Fibroblast of skin of left biceps (primary cell): ENCODE measurements around the gene MALAT1.
"Not testable (repeated sequence)": the region's sequence is repeated elsewhere in the genome, so short reads cannot be mapped to it uniquely, and the experiment has no call there.

Experiments
- DNase-seq, 2 experiments: peaks; one replicate each; pipeline ENCODE4 v3.0.0-alpha.2; 2013; ENCODE audit warnings: low read depth in 2 of 2

MALAT1 gene

DNA sequence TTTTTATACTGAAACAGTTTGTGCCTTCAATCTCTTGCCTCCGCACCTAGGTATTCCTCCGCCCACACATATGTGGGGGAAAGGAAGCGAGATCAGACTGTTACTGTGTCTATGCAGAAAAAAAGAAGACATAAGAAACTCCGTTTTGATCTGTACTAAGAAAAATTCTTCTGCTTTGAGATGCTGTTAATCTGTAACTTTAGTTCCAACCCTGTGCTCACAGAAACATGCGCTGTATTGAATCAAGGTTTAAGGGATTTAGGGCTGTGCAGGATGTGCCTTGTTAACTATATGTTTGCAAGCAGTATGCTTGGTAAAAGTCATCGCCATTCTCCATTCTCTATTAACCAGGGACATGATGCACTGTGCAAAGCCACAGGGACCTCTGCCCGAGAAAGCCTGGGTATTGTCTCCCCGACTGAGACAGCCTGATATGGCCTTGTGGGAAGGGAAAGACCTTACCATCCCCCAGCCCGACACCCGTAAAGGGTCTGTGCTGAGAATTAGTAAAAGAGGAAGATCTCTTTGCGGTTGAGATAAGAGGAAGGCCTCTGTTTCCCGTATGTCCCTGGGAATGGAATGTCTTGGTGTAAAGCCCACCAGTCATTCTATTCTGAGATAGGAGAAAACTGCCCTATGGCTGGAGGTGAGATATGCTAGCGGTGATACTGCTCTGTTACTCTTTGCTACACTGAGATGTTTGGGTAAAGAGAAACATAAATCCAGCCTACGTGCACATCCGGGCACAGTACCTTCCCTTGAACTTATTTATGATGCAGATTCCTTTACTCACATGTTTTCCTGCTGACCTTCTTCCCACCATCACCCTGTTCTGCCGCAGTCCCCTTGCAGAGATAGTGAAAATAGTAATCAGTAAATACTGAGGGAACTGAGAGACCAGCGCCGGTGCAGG lies 24.1 kb downstream of the MALAT1 start:
- DNase-seq = not testable (repeated sequence)

DNA sequence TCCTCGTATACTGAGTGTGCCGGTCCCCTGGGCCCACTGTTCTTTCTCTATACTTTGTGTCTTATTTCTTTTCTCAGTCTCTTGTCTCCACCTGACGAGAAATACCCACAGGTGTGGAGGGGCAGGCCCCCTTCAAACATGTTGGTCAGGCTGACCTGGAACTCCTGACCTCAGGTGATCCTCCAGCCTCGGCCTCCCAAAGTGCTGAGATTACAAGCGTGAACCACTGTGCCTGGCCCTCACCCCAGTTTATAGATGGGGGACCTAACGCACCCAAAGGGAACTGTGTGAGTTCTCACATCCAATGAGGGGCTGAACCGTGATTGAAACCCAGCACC lies 24.8 kb downstream of the MALAT1 start:
- not testable (repeated sequence) for DNase-seq

DNA sequence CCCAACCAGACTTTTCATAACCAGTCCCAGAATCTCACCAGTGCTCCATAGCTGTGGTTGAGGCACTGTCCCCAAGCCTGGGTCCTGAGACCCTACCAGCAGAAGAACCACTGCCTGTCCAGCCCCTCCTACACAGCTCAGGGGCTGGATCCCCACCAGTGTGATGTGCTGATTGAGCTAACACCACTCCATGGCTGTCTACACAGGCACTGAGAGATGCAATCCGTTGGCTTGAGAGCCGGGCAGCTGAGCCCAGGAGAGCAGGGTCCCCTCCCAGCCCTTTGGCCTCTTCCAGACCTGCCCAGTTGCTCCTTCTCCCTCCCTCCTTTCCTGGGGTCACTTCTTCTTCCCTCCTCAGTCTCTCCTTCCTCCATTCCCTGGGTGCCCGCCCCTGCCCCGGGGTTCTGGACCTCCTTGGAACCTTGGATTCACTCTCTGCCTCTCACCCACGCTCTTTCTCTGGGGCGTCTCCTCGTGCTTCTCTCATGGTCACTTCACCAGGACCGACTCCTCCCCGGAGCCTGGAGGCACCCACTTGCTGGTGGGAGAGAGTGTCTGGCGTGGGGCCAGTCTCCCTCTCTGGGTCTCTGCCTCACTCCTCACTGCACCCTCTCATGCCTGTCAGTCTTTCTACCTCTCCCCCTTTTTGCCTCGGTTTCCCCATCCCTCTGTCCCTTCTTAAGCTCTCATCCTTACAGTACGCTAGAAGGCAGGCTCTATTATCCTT lies 25.3 kb downstream of the MALAT1 start:
- DNase-seq = no peak

DNA sequence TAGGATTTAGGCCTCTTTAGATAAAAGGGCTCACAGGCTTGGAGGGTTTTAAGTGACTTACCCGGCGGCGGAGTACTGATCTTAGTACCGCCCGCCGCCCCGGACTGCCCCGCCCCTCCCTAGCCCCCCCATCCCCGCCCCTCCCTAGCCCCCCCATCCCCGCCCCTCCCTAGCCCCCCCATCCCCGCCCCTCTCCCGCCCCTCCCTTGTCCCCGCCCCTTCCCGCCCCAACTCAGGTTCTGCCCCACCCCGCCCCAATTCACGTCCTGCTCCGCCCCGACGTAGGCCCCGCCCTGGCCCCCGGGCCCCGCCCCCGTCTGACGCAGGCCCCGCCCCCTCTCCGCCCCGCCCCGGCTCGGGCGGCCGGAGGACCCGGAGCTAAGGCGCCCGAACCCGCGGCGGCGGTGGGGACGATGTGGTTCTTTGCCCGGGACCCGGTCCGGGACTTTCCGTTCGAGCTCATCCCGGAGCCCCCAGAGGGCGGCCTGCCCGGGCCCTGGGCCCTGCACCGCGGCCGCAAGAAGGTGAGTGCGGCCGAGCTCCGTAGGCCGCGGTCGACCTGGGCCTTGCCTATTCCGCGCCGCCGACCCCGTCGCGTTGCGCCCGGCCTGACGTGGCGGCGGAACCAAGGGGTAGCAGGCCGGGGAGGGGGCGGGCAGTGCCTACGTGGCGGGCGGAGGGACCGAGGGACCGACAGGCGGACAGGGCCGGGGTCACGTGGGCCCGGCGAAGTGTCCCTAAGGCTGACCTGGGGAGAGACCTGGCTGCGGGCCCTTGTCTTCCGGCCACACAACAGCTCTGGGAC lies 26.1 kb downstream of the MALAT1 start, which contains the start of gene SCYL1:
SCYL1 (plus strand) TSS at position 343 of the 805 bp plus-strand sequence; CDS start at position 414, 71 bp downstream.
- peak; percentile 51 to 53 for DNase-seq

DNA sequence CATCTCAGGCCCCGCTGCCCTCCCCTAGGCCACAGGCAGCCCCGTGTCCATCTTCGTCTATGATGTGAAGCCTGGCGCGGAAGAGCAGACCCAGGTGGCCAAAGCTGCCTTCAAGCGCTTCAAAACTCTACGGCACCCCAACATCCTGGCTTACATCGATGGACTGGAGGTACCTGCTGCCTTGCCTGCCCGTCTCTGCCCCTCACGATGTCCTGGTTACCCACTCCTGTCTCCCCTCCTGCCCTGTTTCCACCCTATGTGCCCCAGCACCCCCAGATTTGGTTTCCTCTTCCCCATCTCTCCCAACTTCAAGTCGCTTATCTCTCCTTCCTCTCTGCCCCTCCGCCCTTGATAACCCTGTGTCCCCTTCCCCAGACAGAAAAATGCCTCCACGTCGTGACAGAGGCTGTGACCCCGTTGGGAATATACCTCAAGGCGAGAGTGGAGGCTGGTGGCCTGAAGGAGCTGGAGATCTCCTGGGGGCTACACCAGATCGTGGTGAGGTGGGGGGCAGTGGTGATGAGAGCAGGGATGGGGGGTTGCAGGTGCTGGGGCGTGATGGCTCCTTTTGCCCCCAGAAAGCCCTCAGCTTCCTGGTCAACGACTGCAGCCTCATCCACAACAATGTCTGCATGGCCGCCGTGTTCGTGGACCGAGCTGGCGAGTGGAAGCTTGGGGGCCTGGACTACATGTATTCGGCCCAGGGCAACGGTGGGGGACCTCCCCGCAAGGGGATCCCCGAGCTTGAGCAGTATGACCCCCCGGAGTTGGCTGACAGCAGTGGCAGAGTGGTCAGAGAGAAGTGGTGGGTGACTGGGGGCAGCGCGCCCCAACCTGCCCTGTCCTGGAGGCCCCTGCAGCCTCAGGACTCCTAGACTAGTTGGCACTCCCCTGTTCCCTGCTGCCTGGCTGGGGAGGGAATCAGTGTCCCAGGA lies 27.0 kb downstream of the MALAT1 start:
- DNase-seq = no peak

DNA sequence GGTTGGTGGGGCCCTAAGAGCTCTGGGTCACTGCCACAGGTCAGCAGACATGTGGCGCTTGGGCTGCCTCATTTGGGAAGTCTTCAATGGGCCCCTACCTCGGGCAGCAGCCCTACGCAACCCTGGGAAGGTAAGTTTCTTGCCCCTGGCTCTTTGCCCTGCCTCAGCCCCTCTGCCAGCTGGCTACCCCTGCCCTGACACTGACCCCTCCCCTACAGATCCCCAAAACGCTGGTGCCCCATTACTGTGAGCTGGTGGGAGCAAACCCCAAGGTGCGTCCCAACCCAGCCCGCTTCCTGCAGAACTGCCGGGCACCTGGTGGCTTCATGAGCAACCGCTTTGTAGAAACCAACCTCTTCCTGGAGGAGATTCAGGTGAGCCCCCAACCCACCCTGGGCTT lies 27.9 kb downstream of the MALAT1 start:
- DNase-seq = no peak

DNA sequence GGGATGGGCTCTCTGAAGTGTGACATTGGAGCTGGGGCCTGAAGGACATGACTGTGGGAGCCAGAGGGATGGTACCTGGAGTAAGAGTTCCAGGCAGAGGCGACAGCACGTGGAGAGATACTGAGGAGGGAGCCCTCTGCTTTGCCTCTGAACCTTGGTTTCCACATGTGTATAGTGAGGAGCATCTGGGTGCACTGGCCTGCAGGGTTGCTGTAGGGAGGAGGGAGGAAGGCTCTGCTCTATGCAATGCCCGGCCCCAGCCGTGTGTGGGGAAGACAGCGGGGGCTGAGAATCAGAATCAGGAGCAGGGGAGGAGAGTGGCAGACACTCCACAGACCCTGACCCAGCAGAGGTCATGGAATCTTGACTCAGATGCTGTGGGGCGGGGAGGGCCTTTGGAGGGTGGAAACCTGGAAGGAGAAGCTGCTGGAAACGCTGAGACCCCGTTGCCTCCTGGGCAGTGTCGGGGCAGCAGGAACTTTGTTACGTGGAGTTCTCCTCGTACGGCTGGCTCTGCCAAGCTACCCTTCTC lies 30.0 kb downstream of the MALAT1 start:
- DNase-seq = no peak

DNA sequence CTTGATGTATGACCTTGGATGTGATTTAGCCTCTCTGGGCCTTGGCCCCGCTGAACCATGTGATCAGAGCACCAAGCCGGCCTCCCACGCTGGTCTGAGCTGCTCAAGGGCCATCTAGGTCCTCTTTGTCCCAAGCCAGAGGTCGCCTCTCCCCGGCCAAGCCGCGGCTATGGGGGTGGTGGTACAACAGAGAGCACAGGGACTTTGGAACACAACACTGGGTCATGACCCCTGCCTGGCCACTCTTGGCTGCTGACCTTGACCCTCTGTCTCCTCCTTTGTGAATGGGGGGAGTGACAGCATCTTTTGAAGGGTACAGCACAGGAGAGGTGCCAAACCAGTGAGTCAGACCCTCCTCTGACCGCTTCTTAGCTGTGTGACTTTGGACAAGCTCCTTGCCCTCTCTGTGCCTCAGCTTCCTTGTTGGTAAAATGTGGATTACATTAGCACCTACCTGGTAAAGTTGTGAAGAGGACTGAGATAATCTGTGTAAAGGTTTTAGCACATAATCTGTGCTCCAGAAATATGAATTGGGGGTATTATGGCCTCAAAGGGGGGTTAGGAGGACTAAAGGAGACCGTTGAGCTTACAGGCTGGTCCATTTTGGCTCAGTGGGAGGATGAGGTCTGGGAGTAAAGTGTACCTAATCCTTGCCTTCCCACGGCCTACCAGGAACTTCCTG lies 30.8 kb downstream of the MALAT1 start:
- no peak for DNase-seq

DNA sequence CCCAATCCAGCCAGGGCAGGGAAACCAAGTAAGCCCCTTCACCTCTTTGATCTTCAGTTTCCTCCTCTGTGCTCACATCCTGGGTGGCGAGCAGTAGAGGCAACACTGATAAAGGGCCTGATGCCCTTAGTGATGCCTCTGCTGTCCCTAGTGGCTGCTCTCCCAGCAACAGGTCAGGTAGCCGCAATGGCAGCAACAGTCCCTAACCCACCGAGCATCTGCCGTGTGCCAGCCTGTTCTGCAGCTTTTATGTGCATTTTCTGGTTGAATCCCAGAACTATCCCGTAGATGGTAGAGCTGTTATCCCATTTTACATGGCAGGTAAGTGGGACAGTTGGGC lies 31.3 kb downstream of the MALAT1 start:
- DNase-seq = no peak

DNA sequence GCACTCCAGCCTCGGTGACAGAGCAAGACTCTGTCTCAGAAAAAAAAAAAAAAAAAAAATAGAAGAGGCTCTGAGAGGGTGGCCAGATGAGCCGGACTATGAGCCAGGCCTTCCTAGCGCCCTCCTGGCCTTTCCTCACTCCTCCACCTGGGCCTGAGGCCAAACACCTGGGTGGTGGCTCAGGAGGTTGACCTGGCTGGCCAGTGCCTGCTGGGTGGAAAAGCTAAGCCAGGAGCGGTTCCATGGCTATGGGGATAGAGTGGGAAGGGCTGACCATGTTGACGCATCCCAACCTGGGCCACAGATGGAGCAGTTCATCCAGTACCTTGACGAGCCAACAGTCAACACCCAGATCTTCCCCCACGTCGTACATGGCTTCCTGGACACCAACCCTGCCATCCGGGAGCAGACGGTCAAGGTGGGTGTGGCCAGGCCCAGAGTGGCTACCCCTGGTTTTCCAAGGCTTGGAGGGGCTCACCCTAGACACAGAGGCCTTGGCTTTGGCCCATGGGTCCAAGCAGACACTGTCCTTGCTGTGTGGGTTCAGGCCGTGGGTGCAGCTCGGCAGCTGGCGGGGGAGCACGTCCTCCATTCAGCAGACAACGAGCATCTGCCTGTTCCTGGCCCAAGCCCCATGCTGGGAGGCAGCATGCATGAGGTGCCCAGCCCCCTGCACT lies 33.7 kb downstream of the MALAT1 start:
- no peak for DNase-seq

DNA sequence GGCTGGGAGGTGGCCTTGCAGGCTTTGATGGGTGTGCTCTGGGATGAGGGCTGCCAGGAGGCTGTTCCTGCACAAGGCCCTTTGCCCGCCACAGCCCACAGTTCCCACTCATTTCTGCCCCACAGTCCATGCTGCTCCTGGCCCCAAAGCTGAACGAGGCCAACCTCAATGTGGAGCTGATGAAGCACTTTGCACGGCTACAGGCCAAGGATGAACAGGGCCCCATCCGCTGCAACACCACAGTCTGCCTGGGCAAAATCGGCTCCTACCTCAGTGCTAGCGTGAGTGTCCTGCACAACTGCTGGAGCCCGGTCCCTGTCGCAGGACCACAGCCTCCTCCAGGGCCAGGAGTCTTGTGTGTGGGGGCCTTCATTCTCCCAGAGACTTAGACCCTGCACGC lies 36.3 kb downstream of the MALAT1 start:
- no peak for DNase-seq

DNA sequence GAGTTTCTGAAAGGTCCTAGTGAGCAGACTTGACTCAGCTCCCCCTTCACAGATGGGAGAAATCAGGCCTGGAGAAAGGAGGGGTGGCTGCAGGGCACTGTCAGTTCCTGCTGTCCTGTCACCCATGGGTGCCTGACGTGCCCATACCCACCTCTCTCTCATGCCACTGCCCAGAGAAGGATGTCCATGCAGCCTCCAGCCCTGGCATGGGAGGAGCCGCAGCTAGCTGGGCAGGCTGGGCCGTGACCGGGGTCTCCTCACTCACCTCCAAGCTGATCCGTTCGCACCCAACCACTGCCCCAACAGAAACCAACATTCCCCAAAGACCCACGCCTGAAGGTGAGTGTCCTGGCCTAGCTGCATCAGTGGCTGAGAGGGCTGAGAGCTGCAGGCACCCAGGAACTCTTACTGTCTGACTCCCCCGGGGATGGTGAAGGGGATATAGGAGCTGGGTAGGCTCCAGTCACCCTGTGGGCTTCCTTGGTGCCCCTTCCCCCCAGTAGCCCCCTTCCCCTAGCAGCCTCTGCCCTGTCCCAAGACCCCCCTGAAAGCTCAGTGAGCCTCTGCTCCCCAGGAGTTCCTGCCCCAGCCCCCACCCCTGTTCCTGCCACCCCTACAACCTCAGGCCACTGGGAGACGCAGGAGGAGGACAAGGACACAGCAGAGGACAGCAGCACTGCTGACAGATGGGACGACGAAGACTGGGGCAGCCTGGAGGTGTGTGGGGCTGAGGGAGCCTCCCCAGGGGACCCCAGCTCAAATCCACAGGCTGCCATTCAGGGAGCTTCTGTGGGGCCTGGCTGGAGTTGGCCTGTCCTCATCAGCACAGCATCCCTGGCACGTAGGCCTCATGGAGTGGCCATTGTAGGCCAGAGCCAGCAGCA lies 37.8 kb downstream of the MALAT1 start:
- no peak for DNase-seq

DNA sequence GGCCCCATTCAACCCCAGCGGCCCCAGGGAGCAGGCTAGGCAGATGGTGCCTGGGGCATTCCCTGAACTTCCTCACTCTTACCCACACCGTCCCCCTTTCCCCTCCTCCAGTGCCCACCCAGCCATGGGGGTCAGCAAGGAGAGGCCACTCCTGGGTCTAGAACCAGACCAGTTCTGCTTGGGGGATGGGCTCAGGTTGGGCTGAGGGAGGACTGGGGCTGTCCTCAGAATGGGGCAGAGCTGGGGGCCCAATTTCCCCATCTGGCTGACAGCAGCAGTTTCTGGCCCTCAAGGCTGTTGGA lies 38.4 kb downstream of the MALAT1 start:
- DNase-seq = no peak

DNA sequence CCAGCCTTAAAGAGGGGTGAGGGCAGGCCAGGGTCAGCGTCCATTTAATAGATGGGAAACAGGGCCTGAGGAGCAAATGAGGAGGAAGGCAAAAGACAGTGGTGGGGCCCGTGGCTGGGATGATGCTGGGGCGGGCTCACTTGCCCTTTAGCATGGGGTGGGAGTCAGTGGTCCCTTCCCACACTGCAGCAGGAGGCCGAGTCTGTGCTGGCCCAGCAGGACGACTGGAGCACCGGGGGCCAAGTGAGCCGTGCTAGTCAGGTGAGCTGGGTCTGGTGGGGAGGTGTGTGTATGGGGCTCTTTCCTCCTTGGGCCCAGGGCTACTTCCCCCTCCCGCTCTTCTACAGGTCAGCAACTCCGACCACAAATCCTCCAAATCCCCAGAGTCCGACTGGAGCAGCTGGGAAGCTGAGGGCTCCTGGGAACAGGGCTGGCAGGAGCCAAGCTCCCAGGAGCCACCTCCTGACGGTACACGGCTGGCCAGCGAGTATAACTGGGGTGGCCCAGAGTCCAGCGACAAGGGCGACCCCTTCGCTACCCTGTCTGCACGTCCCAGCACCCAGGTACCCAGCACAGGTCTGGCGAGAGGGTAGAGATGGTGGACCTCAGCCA lies 38.9 kb downstream of the MALAT1 start:
- DNase-seq = no peak

DNA sequence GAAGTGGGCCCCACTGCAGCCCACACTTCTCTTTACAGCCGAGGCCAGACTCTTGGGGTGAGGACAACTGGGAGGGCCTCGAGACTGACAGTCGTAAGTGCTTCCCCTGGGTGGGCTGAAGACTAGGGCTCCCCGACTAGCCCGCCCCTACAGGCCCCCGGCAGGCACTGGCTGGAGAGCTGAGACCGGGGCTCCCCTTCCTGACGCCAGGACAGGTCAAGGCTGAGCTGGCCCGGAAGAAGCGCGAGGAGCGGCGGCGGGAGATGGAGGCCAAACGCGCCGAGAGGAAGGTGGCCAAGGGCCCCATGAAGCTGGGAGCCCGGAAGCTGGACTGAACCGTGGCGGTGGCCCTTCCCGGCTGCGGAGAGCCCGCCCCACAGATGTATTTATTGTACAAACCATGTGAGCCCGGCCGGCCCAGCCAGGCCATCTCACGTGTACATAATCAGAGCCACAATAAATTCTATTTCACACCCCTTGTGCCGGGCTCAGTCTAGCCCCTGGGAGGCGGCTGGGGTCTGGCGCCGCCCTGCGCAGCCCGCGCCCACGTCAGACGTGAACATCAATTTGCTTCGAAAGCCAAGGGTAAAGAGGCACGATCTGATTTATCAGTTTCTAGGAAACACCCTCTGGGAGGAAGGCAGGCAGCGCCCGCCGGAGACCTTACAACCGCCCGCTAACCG lies 39.5 kb downstream of the MALAT1 start:
- DNase-seq = no peak

DNA sequence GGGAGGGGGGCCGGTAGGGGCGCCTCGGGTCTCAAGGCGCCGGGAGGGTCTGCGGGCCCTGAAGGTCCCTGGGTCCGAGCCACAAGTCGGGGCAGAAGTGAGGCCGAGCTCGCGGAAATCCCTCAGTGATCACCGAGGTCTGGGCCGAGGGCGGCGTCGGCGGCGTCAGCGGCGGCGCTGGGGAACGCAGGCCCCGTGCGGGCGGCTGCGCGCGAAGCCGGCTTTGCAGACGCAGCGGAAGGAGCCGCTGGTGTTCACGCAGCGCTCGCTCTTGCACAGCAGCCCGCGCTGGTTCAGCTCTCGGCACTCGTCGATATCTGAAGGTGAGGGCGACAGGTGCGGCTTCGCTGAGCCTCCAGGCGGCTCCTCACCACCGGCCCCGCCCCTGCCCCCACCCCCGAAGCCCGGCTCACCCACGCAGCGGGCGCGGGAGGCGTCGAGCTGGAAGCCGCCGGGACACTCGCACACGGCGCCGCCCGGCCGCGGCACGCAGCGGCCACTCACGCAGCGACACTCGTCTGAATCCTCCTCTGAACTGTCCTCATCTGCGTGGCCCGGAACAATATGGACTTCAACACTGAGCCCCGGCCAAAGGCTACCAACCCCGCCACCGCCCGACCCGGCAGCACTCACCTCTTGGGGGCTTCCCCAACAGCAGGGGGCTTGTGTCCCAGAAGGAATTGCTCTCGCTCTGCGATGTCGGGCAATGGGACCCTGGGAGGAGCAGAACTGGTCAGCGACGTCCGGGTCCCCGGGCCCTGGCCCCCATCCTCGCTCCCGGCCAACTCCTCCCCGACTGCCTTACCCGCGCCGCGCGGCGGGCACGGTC lies 40.3 kb downstream of the MALAT1 start:
- no peak for DNase-seq

DNA sequence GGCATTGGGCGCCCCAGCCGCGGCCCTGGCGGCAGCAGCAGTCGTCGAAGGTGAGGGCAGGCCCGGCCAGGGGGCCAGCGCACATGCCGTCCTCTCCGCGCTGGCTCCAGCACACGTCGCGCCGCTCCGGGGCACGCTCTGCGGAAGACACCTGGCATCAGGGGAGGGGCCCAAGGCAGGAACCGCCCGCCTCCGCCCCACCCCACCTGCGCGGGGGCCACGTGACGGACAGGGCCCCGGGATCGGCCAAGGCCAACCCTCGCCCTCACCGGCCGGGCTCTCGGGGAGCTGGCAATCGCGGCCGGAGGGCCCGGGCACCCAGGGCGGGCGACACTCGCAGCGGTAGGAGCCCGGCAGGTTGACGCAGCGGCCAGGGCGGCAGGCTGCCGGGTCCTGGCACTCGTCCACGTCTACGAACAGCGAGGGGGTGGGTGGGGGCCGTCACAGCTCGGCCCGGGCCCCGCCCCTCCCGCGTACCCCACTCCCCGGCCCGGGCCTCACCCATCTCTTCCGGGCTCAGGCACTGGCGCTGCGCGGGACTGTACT lies 41.0 kb downstream of the MALAT1 start:
- DNase-seq = no peak
